HTR-8/SVneo (cell line): Measurements from ENCODE around the gene RGS14.
"Not testable (repeated sequence)": the region's sequence is repeated elsewhere in the genome, so short reads cannot be mapped to it uniquely, and the experiment has no call there.

Source experiments
- DNase-seq: peaks from one replicate; pipeline ENCODE4 v3.0.0; 2011; ENCODE audit warnings: low spot score, mixed read lengths; ENCODE audit not compliant: insufficient read length
- FAIRE-seq: peaks from 2 replicates; lab custom pipeline; 2011; peaks lifted over from hg19 to GRCh38; lab: Jason Lieb, UNC

The RGS14 gene

GRCh38 chr5:177344891-177345290 is 12.8 kb upstream of the RGS14 start:
- no peak for DNase-seq
- FAIRE-seq = no peak

- FAIRE-seq (no peak), DNase-seq (no peak)
These were observed 10.9 kb upstream of the RGS14 start for GRCh38 chr5:177346820-177347219.

GRCh38 chr5:177347699-177348098 is 10.0 kb upstream of the RGS14 start:
- DNase-seq (no peak), FAIRE-seq (no peak)

- no peak for DNase-seq
- FAIRE-seq = no peak
These were observed 8.4 kb upstream of the RGS14 start for GRCh38 chr5:177349362-177349647.

GRCh38 chr5:177349762-177350161 is 8.0 kb upstream of the RGS14 start:
- no peak for DNase-seq
- FAIRE-seq = no peak

- FAIRE-seq (no peak), DNase-seq (no peak)
These were observed 6.8 kb upstream of the RGS14 start for GRCh38 chr5:177350776-177351391.

- FAIRE-seq (peak; percentile 60), DNase-seq (peak; percentile 97)
These were observed 6.1 kb upstream of the RGS14 start, which contains the start of gene LMAN2 for GRCh38 chr5:177351392-177352329. Gene LMAN2, minus strand, starts transcription at chr5:177351668. Its CDS starts 21 bp downstream, at chr5:177351647.

- FAIRE-seq (no peak), DNase-seq (no peak)
These were observed 4.6 kb upstream of the RGS14 start for GRCh38 chr5:177353093-177353492.

GRCh38 chr5:177354256-177354655 is 3.5 kb upstream of the RGS14 start:
- FAIRE-seq = no peak
- no peak for DNase-seq

GRCh38 chr5:177354711-177355110 is 3.0 kb upstream of the RGS14 start:
- FAIRE-seq (no peak), DNase-seq (no peak)

- DNase-seq = no peak
- FAIRE-seq = no peak
These were observed 2.4 kb upstream of the RGS14 start for GRCh38 chr5:177355162-177355867.

GRCh38 chr5:177355868-177356168 is 1.9 kb upstream of the RGS14 start:
- DNase-seq (no peak), FAIRE-seq (no peak)

- FAIRE-seq (no peak), DNase-seq (no peak)
These were observed 978 bp upstream of the RGS14 start for GRCh38 chr5:177356746-177357145.

GRCh38 chr5:177357146-177357458 is 622 bp upstream of the RGS14 start:
- DNase-seq = no peak
- FAIRE-seq = no peak

GRCh38 chr5:177358370-177358819 is 671 bp downstream of the RGS14 start:
- no peak for DNase-seq
- FAIRE-seq = no peak

- FAIRE-seq (no peak), DNase-seq (no peak)
These were observed 1.7 kb downstream of the RGS14 start for GRCh38 chr5:177359451-177359851.

- FAIRE-seq (no peak), DNase-seq (no peak)
These were observed 2.1 kb downstream of the RGS14 start for GRCh38 chr5:177359860-177360259.

- FAIRE-seq, DNase-seq: not testable (repeated sequence)
These were observed 3.0 kb downstream of the RGS14 start for GRCh38 chr5:177360740-177361139.

GRCh38 chr5:177361418-177362291 is 3.9 kb downstream of the RGS14 start:
- no peak for DNase-seq
- no peak for FAIRE-seq

- DNase-seq (no peak), FAIRE-seq (no peak)
These were observed 4.5 kb downstream of the RGS14 start for GRCh38 chr5:177362292-177362609.
